Astrocyte (in vitro differentiated cells and primary cell): Measurements from ENCODE around the gene MEGF6. TPM values are rescaled to one million over a fixed set of nuclear protein-coding genes. Genes with fewer than 3 reads are reported as not detected.
A peak's percentile ranks its signal among the peaks of the same experiment; 100 is the strongest.

Experiments used
- DNase-seq: peaks from one replicate; pipeline ENCODE4 v3.0.0-alpha.2; 2010; ENCODE audit warnings: low read depth
- FAIRE-seq: peaks from 2 replicates; lab custom pipeline; 2011; peaks lifted over from hg19 to GRCh38; lab: Jason Lieb, UNC
- H2AFZ ChIP-seq: 2 replicates; pipeline ENCODE4 v1.6.0; 2012; ENCODE audit warnings: low read depth, low read length, inconsistent platforms
- H3K27ac ChIP-seq: 2 replicates; pipeline ENCODE4 v1.5.1; 2011; ENCODE audit warnings: low read depth, low read length, inconsistent platforms
- H3K27me3 ChIP-seq: 2 replicates; pipeline ENCODE4 v1.6.0; 2011; ENCODE audit warnings: low read length, inconsistent platforms; ENCODE audit not compliant: insufficient read depth
- H3K36me3 ChIP-seq: 2 replicates; pipeline ENCODE4 v1.5.1; 2011; ENCODE audit warnings: low read length, inconsistent platforms; ENCODE audit not compliant: insufficient read depth
- H3K4me1 ChIP-seq: 2 replicates; pipeline ENCODE4 v1.5.1; 2011; ENCODE audit warnings: low read length, inconsistent platforms; ENCODE audit not compliant: insufficient read depth
- H3K4me2 ChIP-seq: 2 replicates; pipeline ENCODE4 v1.6.0; 2012; ENCODE audit warnings: low read length, inconsistent platforms
- H3K4me3 ChIP-seq: 2 replicates; pipeline ENCODE4 v1.5.1; 2011; ENCODE audit warnings: low read depth, mild to moderate bottlenecking, low read length, inconsistent platforms; ENCODE audit not compliant: insufficient read depth
- H3K79me2 ChIP-seq: 2 replicates; pipeline ENCODE4 v1.6.0; 2012; ENCODE audit warnings: mild to moderate bottlenecking, low read length, inconsistent platforms; ENCODE audit not compliant: insufficient read depth
- H3K9ac ChIP-seq: 2 replicates; pipeline ENCODE4 v1.6.0; 2012; ENCODE audit warnings: mild to moderate bottlenecking, low read length, inconsistent platforms
- H3K9me3 ChIP-seq: 2 replicates; pipeline ENCODE4 v1.5.1; 2012; ENCODE audit warnings: low read depth, mild to moderate bottlenecking, low read length, inconsistent platforms; ENCODE audit not compliant: insufficient read depth
- H4K20me1 ChIP-seq: 2 replicates; pipeline ENCODE4 v1.6.0; 2012; ENCODE audit warnings: low read length, inconsistent platforms; ENCODE audit not compliant: insufficient read depth
- H3K27ac Mint-ChIP-seq: one replicate; pipeline ENCODE4 v1.8.0; 2021; ENCODE audit warnings: mild to moderate bottlenecking, mixed read lengths; ENCODE audit not compliant: unreplicated experiment
- H3K27me3 Mint-ChIP-seq: one replicate; pipeline ENCODE4 v1.8.0; 2021; ENCODE audit warnings: low read depth, mixed read lengths; ENCODE audit not compliant: unreplicated experiment
- H3K36me3 Mint-ChIP-seq: one replicate; pipeline ENCODE4 v1.8.0; 2021; ENCODE audit warnings: low read depth, mixed read lengths; ENCODE audit not compliant: unreplicated experiment
- H3K4me1 Mint-ChIP-seq: one replicate; pipeline ENCODE4 v1.8.0; 2021; ENCODE audit warnings: low read depth, mixed read lengths; ENCODE audit not compliant: unreplicated experiment
- H3K4me3 Mint-ChIP-seq: one replicate; pipeline ENCODE4 v1.8.0; 2021; ENCODE audit warnings: mild to moderate bottlenecking, moderate library complexity, mixed read lengths; ENCODE audit not compliant: unreplicated experiment
- H3K9me3 Mint-ChIP-seq: one replicate; pipeline ENCODE4 v1.8.0; 2021; ENCODE audit warnings: mild to moderate bottlenecking, mixed read lengths; ENCODE audit not compliant: unreplicated experiment
- CTCF ChIP-seq: IDR thresholded peaks from 2 replicates; pipeline ENCODE4 v1.5.1; 2011; ENCODE audit warnings: low read depth, mild to moderate bottlenecking, inconsistent platforms, low read length, moderate library complexity; ENCODE audit not compliant: insufficient read depth
- EZH2 ChIP-seq: IDR thresholded peaks from 2 replicates; pipeline ENCODE4 v1.6.1; 2012; ENCODE audit warnings: mild to moderate bottlenecking, low read length, inconsistent platforms; ENCODE audit not compliant: insufficient read depth
- total RNA-seq: library from RNA; stranded (reverse); gene quantifications from 2 replicates; pipeline ENCODE4 v1.2.1, GENCODE V29; 2021

Gene MEGF6
- total RNA-seq, 1 donor from 2014 or later, result 14.8 TPM

- Histone ChIP-seq H3K9me3 (no peaks in the 10 kb centered on the region), H3K79me2 (no peaks in the 10 kb centered on the region), H3K36me3 (no peaks in the 10 kb centered on the region), H3K4me2 (no peak overlapping the region), H3K9ac (no peak overlapping the region), H3K4me3 (no peak overlapping the region), H4K20me1 (no peaks in the 10 kb centered on the region), H3K4me1 (peaks cover 28% of the 10 kb centered on the region), H3K27ac (no peak overlapping the region), H3K27me3 (no peaks in the 10 kb centered on the region), H2AFZ (no peak overlapping the region)
- no peak for TF ChIP-seq CTCF
- TF ChIP-seq EZH2, result no peak
- no peaks in the 10 kb centered on the region for H3K9me3 Mint-ChIP-seq
- H3K27ac Mint-ChIP-seq, result no peak overlapping the region
- peaks cover 4% of the 10 kb centered on the region for H3K27me3 Mint-ChIP-seq
- H3K36me3 Mint-ChIP-seq, result no peaks in the 10 kb centered on the region
- H3K4me3 Mint-ChIP-seq, result no peak overlapping the region
- no peak for DNase-seq
- FAIRE-seq, result no peak
- peaks cover 2% of the 10 kb centered on the region for H3K4me1 Mint-ChIP-seq
Observed at GRCh38 chr1:3475839-3476573, 135.3 kb downstream of the MEGF6 start.

- H3K9me3 Mint-ChIP-seq, result no peaks in the 10 kb centered on the region
- peaks cover 4% of the 10 kb centered on the region for H3K27me3 Mint-ChIP-seq
- Histone ChIP-seq H3K79me2 (no peaks in the 10 kb centered on the region), H3K27ac (no peak overlapping the region), H3K4me1 (peaks cover 34% of the 10 kb centered on the region), H2AFZ (no peak overlapping the region), H3K4me3 (no peak overlapping the region), H3K36me3 (no peaks in the 10 kb centered on the region), H3K9ac (no peak overlapping the region), H3K4me2 (no peak overlapping the region), H4K20me1 (no peaks in the 10 kb centered on the region), H3K9me3 (no peaks in the 10 kb centered on the region), H3K27me3 (no peaks in the 10 kb centered on the region)
- H3K4me3 Mint-ChIP-seq, result no peak overlapping the region
- no peak overlapping the region for H3K27ac Mint-ChIP-seq
- TF ChIP-seq EZH2 (no peak), CTCF (no peak)
- DNase-seq (no peak), FAIRE-seq (no peak)
- H3K36me3 Mint-ChIP-seq, result no peaks in the 10 kb centered on the region
- peaks cover 9% of the 10 kb centered on the region for H3K4me1 Mint-ChIP-seq
Observed at GRCh38 chr1:3474421-3474820, 136.9 kb downstream of the MEGF6 start.

- H3K4me1 ChIP-seq, result peaks cover 34% of the 10 kb centered on the region
- H2AFZ ChIP-seq, result no peak overlapping the region
- no peaks in the 10 kb centered on the region for H4K20me1 ChIP-seq
- H3K27me3 ChIP-seq, result no peaks in the 10 kb centered on the region
- H3K9ac ChIP-seq, result no peak overlapping the region
- peaks cover 4% of the 10 kb centered on the region for H3K27me3 Mint-ChIP-seq
- FAIRE-seq, result no peak
- no peaks in the 10 kb centered on the region for H3K9me3 Mint-ChIP-seq
- no peak overlapping the region for H3K27ac Mint-ChIP-seq
- H3K27ac ChIP-seq, result no peak overlapping the region
- no peak overlapping the region for H3K4me3 ChIP-seq
- no peaks in the 10 kb centered on the region for H3K36me3 ChIP-seq
- H3K4me3 Mint-ChIP-seq, result no peak overlapping the region
- no peak for DNase-seq
- no peak for TF ChIP-seq CTCF
- TF ChIP-seq EZH2, result no peak
- H3K4me2 ChIP-seq, result peak overlapping the region; percentile 36
- H3K4me1 Mint-ChIP-seq, result peaks cover 9% of the 10 kb centered on the region
- no peaks in the 10 kb centered on the region for H3K36me3 Mint-ChIP-seq
- no peaks in the 10 kb centered on the region for H3K9me3 ChIP-seq
- no peaks in the 10 kb centered on the region for H3K79me2 ChIP-seq
Observed at GRCh38 chr1:3474016-3474415, 137.3 kb downstream of the MEGF6 start.
